Lung microvascular endothelial cell (primary cell): ENCODE data around the gene HOMER1. TPM values are rescaled to one million over a fixed set of nuclear protein-coding genes. Genes with fewer than 3 reads are reported as not detected.
A peak's percentile ranks its signal among the peaks of the same experiment; 100 is the strongest.
"Not testable (repeated sequence)": the region's sequence is repeated elsewhere in the genome, so short reads cannot be mapped to it uniquely, and the experiment has no call there.

Source experiments
- DNase-seq, 2 donors: peaks; one replicate each; pipeline versions ENCODE4 v3.0.0 to v3.0.0-alpha.2; 2010; ENCODE audit warnings: low read depth in 2 of 2
- total RNA-seq: library from RNA; depleted of rRNA; stranded (reverse); fragments of >200 nt; gene quantifications from 2 replicates; pipeline ENCODE4 v1.2.1, GENCODE V29; 2014

Gene HOMER1
- total RNA-seq, 1 donor from 2014 or later, result 11.7 TPM

DNA sequence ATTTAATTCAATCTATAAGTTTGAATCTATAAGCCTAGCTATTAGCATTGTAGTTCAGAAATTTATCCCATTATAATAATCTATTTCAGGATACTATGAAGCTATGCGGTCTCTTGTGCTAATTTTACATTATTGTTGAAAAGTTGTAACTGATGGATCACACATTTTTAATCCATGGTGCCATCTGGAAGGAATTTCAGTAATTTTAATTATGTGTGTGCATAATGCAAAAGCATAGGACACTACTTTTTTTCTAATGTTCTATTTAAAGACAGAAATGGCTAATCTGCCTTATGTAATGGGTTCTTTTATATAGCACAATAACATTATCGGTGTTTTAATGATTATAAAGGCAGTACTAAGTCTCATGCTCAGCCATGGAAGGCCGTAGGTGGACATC lies 90.6 kb downstream of the HOMER1 start:
- DNase-seq, result no peak

DNA sequence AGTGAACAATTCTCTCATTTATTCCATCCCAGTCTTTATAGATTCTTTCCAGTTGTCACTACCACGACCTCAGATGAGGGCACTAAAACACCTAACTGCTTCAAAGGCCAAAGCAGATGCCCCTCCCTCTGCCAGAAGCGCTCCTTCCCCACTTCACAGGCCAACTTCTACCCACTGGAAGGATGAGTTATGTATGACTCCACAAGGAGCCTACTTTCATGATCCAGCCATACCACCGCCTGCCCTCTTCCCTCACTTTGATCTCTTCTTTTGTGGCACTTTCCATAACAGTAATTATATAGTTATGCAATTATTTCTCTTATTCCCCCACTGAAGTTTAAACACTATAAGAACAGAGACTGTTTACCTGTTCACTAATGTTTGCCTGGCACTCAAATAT lies 93.7 kb downstream of the HOMER1 start:
- no peak for DNase-seq

DNA sequence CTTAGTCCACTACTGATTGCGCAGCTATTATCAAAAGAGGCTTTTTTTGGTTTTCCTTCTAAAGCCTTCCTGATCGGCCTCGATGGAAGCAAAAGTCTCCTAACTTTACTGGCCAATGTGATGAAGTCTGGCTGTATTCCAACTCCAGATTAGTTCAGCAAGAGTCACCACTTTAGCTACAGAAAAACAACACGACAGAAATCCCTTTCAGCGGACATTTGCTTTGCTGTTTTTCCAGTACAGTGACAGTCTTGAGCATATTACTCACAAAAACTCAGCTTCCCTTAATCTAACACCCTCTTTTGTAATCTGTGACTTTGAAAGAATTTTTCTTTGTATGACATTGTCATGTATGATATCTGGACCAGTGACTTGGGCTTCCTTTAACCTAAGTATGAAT lies 95.7 kb downstream of the HOMER1 start:
- DNase-seq, result no peak

DNA sequence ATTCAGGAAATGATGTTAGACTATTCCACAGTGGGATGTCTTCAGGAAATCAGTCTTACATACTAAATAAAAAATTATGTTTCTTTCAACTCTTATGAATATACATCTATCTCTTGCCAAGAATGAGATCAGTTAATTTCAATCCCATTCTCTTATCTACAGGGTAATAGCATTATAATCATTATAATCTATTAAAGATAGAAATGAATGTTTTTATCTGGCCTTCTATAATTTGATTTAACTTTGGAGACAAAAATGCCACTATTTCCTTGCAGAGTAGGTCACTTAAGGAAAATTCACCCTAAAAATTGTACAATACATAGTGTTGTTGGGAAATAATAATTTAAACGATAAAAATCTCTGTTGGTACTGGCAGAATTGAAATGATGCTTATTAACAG lies 96.4 kb downstream of the HOMER1 start:
- no peak for DNase-seq

DNA sequence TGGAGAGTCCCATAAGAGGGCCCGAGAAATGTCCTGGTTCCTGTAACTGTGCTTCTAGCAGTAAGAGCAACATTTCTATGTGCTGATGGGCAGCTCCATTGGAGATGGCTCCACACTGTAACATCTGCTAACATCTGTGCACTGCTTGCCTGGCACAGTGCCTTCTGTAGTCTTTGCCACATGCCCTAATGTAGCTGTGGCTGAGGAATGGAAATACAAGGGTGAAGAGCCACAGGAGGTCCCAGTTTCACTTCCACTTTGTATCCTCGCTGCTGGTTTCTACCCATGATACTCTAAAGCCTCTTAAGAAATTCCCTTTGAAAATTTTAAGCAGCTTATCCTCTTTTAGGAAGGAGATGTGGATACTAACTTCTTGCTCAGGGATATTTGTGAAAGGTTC lies 97.4 kb downstream of the HOMER1 start:
- DNase-seq, result no peak

DNA sequence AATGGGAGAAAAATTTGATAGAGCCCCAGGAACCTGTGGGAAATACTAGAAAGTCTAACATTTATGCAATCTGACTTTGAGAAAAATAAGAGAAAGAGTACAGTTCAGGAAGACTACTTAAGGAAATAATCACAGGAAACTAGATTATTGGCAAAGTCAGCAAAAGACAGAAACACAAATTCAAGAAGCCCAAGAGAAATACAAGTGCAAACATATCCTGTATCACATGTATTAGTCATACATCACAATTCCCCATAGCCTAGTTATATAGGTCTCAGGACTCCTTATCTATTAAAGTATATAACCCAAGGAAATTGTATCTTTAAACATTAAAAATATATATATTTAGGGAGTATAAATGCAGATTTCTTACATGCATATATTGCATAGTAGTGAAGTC lies 100.8 kb downstream of the HOMER1 start:
- peak in 1 of 2 donors; percentile 2 for DNase-seq

DNA sequence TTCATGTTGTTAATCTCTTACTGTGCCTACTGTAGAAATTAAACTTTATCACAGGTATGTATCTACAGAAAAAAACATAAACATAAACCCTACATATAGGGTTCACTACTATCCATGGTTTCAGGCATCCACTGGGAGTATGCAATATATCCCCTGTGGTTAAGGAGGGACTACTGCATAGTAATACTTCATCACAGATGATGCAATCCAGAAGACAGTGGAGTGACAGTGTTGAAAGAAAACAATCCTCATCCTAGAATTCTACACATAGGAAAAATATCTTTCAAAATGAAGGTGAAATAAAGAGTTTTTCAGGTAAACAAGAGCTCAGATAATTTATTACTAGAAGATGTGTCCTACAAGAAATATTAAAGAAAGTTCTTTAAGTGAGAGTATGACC lies 105.9 kb downstream of the HOMER1 start:
- no peak for DNase-seq

DNA sequence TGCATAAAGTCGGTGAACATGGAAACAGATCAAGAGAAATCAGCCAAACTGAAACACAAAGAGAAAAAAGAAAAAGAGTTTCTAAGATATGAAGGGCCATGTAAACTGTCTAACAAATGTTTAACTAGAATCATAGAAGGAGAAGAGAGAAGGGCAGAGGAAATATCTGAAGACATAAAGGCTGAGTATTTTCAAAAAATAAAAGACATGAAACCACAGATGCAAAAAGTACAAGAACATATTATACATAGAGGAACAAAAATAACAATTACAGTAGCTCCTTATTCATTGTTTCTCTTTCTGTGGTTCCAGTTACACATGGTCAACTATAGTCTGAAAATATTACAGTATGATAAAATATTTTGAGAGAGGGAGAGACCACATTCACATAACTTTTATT lies 106.3 kb downstream of the HOMER1 start:
- no peak for DNase-seq

DNA sequence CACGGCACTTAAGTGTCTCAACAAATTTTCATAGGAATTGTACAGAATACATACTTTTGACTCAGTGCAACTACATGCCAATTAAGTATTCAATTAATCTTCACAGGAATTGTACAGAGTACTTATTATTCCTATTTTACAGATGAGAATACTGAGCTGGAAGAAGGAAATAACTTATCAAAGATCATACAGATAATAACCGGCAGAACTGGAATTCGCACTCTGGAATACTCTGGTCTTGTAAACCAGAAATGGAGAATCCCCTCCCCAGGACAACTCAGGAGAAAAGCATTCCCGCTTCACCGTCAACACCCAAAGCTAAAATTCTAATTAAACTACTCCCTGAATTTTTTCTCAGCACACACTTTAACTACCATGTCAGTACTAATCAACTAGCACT lies 112.7 kb downstream of the HOMER1 start:
- no peak for DNase-seq

DNA sequence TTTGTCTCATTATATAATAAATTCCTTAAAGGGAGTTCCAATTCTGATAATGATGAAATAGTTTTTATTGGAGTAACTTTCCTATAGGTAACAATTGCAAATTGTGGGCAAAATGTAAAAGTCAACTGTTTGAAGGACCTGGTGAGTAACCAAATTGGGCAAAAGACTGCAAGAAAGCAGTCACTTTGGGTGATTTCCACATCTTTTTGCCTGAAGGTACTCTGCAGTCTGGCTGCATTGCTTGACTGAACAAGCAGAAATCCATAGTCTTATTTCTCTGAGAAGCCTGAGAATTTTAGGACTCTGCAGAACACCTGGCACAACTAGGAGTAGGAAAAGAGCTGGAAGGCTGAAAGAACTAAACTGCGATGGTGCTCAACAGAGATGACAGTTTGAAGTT lies 114.9 kb downstream of the HOMER1 start:
- no peak for DNase-seq

DNA sequence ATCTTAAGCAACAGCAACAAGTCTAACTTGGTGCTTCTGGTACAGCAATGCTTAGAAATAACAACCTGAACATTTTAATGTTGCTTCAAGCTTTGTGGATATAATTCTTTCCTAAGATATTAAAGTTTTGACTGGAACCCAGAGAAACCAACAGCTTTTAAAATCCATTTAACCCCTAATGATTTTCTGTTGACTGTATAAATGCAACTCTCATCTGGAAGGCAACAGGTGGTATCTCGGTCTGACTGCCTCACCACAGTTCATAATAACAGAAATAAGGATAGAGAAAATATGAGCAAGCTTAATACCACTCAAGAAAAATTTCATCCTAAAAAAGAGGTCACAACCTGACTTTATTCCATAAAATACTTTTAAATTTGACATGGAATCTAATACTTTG lies 116.9 kb downstream of the HOMER1 start:
- DNase-seq, result no peak

DNA sequence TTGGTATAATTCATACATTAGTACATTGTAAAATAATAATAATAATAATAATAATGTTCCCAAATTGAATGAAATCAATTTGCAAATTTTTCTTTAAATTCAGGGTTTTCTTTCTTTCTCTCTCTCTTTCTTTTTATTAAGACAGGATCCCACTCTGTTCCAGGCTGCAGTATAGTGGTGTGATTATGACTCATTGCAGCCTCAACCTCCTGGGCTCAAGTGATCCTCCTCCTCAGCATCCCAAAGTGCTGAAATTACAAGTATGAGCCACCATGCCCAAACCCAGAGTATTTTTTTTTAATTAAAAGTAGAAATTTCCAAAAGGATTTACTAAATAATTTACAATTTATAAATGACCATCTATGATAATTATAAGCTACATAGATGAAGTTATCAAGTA lies 117.7 kb downstream of the HOMER1 start:
- no peak for DNase-seq

DNA sequence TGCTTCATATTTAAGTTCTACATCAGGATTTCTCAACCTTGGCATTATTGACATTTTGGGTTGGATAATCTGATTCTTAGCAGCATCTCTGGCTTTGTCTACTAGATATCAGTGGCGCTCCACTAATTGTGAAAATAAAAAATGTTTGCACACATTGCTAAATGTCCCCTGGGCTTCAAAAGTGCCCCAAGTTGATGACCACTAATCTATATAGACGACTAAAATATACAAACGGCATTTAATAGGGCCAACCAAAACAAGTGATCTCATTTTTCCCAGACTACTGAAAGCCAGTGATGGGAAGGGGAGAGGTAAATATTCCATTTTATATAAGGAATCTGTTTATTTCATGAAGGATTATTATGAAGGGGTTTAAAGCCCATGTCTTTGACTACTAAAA lies 118.6 kb downstream of the HOMER1 start:
- no peak for DNase-seq

DNA sequence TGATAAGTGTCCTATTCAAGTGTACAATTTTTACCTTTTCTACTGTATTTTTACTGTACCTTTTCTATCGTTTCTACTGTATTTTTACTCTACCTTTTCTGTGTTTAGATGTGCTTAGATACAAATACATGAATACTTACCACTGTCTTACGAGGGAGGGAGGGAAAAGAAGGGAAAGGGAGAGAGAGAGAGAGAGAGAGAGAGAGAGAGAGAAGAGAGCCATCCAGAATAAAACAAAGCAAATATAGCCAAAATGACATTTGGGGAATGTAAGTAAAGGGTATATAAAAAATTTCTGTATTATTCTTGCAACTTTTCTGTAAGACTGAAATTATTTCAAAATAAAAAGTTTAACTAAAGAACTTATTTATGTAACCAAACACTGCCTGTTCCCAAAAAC lies 121.2 kb downstream of the HOMER1 start:
- DNase-seq, result no peak

DNA sequence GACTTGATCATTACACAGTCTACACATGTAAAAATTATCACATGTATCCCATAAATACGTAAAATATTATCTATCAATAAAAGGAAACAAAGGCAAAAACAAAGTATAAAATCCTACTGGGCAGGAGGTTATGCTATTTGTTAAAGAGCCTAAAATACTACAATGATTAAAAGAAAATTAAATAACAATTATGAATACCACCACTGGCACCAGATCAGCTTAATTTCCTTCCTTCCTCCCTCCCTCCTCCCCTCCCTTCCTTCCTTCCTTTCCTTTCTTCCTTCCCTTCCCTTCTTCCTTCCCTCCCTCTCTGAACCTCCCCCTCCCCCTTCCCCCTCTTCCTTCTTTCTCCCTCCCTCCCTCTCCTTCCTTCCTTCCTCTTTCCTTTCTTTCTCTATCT lies 127.3 kb downstream of the HOMER1 start:
- DNase-seq, result no peak

DNA sequence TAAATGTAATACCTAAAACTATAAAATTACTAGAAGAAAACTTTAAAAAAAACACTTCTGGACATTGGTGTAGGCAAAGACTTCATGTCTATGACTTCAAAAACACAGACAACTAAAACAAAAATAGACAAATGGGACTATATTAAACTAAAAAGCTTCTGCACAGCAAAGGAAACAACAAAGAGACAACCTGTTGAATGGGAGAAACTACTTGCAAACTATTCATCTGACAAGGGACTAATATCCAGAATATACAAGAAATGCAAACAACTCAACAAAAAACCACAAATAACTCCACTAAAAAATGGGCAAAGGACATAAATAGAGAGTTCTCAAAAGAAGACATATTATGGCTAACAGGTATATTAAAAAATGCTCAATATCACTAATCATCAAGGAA lies 128.8 kb downstream of the HOMER1 start:
- DNase-seq, result not testable (repeated sequence)

DNA sequence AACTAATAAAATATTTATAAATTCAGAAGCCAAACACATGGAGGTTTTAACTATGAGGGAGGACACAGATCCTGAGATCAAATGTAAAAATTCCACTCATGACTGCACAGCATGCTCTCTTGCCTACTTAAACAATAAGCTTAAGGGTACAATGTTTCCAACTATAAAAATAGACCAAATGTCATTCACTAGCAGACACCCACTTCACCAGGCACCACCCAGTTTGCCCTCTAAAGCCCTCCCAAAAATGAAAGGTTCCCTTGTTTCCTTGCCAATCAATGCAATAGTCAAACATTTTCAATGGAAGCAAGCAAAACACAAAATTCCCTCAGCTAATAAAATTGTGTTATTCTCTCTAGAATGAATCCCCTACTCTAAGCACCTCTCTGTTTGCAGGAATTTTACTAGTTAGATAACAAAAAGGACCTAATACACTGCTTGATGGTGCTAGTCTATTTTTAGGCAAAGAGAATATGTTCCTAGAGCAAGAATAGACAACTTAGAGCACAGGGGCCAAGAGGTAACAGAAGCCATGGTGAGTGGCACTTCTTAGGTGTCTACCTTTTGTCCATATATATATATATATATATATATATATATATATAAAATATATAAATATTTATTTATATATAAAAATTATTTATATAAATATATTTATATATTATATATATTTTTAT lies 135.3 kb downstream of the HOMER1 start:
- DNase-seq, result no peak

DNA sequence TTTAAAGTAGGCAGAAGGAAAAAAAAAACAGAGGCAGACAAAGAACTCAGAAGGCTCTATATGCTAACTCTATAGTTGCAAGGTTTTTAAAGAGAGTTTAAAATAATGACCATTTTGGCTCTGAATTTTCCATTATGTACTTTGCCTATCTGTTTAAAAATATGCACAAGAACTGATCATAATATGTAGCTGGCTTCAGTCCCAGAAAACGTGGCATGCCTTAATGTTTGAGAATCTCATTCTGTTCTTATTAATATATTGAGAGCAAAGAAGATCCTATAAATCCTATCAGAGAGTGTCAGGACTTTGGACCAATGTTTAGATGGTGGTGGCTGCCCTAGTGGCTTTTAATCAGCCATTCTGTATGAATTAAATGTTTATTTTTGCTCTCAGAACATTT lies 156.5 kb downstream of the HOMER1 start:
- DNase-seq, result no peak

DNA sequence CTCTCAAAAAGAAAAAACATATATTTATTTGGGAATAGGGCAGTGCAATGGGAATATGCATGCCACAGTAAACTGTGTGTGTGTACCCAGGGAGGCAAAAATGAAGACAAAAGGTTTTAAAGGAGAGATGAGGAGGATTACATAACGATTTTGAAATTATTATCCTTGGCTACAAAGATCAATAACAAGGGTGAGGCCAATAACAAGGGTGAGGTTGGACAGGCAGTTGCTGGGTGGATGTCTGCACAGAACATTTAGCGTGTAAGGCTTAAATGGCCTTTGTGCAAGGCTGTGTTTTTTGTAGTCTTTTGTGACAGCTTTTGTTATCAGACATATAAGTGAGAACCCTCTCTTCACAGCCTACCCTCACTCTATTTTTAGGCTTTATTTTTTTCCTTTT lies 164.1 kb downstream of the HOMER1 start:
- no peak for DNase-seq

DNA sequence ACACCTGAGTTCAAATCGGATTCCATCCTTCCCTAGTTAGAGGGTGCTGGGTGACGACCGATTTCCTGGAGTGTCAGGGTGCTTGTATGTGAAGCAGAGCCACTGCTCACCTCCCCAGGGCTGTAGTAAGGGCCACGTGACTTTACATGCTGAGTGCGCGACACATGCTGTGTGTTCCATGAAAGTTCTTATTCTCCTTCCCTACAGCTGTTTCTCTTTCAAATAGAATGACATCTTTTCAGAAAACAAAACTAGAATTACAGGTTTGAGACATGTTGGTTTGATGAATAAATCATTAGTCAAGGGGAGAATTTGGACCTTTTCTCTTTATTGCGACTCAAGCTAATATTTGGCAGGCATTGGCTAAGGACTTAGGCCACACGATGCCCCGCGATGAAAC lies 164.9 kb downstream of the HOMER1 start:
- DNase-seq, result no peak

DNA sequence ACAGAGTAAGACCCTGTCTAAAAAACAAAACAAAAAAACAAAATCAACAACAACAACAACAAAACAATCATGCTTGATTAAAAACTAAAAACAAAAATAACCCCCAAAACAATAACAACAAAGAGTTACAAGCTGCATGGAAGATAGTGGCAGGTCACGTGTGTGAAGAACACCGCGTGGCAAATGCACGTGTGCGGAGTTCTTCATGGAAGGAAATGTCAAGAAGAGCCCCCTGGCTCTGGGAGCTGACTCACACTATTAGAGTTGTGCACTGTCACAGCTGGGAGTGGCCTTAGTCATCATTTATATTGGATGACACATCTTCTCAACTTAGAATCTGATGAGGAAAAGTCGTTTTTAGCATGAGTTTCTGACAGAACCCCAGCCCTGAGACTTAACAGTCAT lies 167.5 kb downstream of the HOMER1 start:
- DNase-seq, result peak in 1 of 2 donors; percentile 2

DNA sequence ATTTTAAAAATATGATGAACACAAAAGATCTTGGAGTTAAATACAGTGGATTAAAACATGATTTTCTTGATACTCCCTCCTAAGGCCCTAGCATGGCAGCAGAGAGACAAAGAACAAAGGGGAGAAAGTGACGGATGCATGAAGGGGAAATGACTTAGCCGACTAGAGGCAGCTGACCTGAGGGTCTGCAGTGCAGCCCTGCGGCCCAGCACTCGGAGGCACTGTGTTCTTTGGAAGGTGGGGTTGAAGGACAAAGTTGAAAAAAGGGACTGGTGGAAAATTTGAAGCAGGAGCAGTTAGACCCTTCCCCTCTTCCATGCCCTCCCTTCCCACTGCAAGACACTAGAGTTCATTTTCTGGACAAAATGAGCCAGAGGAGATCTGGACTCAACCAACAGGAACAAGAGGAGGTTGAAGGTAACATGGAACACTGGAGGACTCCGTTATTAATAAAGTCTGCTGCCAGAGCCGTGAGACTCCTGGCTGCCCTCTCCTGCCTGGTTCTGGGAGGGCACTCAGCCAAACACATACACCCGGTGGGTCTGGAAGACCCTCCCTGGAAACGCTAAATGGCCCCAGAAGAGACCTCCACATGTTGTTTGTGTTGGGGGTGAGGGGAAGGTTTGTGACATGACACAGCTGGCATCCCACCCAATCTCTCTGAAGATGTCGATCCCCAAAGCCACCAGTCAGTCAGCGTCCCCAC lies 179.9 kb downstream of the HOMER1 start:
- DNase-seq, result no peak

DNA sequence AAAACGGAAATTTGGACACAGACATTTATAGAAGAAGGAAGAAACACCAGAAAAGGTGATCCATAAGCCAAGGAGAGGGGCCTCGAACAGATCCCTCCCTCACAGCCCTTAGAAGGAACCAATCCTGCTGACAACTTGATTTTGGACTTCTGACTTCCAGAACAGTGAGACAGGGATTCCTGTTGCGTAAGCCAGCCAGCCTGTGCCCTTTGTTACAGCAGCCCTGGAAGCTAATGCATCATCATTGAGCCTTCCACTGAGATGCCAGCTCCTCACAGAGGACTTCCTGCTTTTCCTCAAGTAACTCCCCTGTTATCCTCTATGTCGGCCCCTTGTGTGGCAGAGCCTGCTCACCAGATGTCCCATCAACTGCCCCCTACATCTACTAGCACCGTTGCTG lies 183.9 kb downstream of the HOMER1 start:
- no peak for DNase-seq

DNA sequence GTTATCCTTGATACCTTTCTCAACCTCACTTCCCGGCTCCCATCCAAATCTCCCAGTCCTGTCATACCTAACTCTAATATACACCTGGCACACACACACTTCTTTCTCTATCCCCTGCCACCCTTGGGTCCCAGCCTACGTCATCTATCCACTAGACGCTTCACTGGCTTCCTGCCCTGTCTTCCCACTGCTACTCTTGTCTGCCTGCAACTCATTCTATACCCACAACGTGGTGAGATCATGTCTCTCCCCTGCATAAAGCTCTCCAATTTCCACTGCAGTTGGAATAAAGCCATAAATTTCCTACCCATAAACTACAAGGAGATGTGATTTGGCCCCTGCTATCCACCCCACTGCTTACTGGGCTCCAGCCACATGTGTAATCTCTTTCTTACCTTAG lies 184.5 kb downstream of the HOMER1 start:
- no peak for DNase-seq
